ENCODE measurements around the gene NOP56.

NOP56 gene

GRCh38 chr20:2637246-2637645 is 15.2 kb upstream of the NOP56 start:
- no peak overlapping the region for H2AFZ ChIP-seq (ENCODE audit: low read depth, low read length)
- no peak overlapping the region for H3K27ac ChIP-seq (ENCODE audit: low read length)
- H3K4me2 ChIP-seq (ENCODE audit: insufficient read depth, low read length): no peak overlapping the region
- no peaks in the 10 kb centered on the region for H3K4me1 ChIP-seq (ENCODE audit: insufficient read depth, low read length)
- no peaks in the 10 kb centered on the region for H3K9me3 ChIP-seq (ENCODE audit: insufficient read depth, low read length, severe bottlenecking)
- H4K20me1 ChIP-seq (ENCODE audit: insufficient read depth, low read length): no peaks in the 10 kb centered on the region
- no peak for DNase-seq
- TF ChIP-seq CTCF (IDR thresholded peaks at IDR 0.05; ENCODE audit: borderline replicate concordance, extremely low read depth, low read length, poor library complexity, severe bottlenecking): no peak
- TF ChIP-seq EZH2 (IDR thresholded peaks at IDR 0.05; ENCODE audit: borderline replicate concordance, low read depth, low read length, severe bottlenecking): no peak
- ATAC-seq (ENCODE audit: insufficient read depth, low read depth): no peak
- H3K4me3 ChIP-seq (ENCODE audit: low read depth in 1 of 2, low read length in 2 of 2): no peak overlapping the region
- H3K79me2 ChIP-seq (ENCODE audit: insufficient read depth, low read length): no peaks in the 10 kb centered on the region
- H3K27me3 ChIP-seq (ENCODE audit: insufficient read depth, low read length, poor library complexity): peaks cover 21% of the 10 kb centered on the region
- H3K36me3 ChIP-seq (ENCODE audit: insufficient read depth, low read length): no peaks in the 10 kb centered on the region
- H3K9ac ChIP-seq (ENCODE audit: low read depth, low read length): no peak overlapping the region

GRCh38 chr20:2640260-2640659 is 12.2 kb upstream of the NOP56 start:
- H3K27ac ChIP-seq (ENCODE audit: low read length): no peak overlapping the region
- no peak overlapping the region for H3K4me3 ChIP-seq (ENCODE audit: low read depth in 1 of 2, low read length in 2 of 2)
- TF ChIP-seq EZH2 (IDR thresholded peaks at IDR 0.05; ENCODE audit: borderline replicate concordance, low read depth, low read length, severe bottlenecking) (no peak), CTCF (IDR thresholded peaks at IDR 0.05; ENCODE audit: borderline replicate concordance, extremely low read depth, low read length, poor library complexity, severe bottlenecking) (no peak)
- no peaks in the 10 kb centered on the region for H3K79me2 ChIP-seq (ENCODE audit: insufficient read depth, low read length)
- no peak overlapping the region for H3K4me2 ChIP-seq (ENCODE audit: insufficient read depth, low read length)
- H3K27me3 ChIP-seq (ENCODE audit: insufficient read depth, low read length, poor library complexity): peaks cover 4% of the 10 kb centered on the region
- H3K36me3 ChIP-seq (ENCODE audit: insufficient read depth, low read length): no peaks in the 10 kb centered on the region
- DNase-seq (no peak), ATAC-seq (ENCODE audit: insufficient read depth, low read depth) (no peak)
- H3K4me1 ChIP-seq (ENCODE audit: insufficient read depth, low read length): no peaks in the 10 kb centered on the region
- H4K20me1 ChIP-seq (ENCODE audit: insufficient read depth, low read length): no peaks in the 10 kb centered on the region
- H3K9me3 ChIP-seq (ENCODE audit: insufficient read depth, low read length, severe bottlenecking): no peaks in the 10 kb centered on the region
- H2AFZ ChIP-seq (ENCODE audit: low read depth, low read length): no peak overlapping the region
- no peak overlapping the region for H3K9ac ChIP-seq (ENCODE audit: low read depth, low read length)

GRCh38 chr20:2640899-2641298 is 11.5 kb upstream of the NOP56 start:
- Histone ChIP-seq H2AFZ (ENCODE audit: low read depth, low read length) (no peak overlapping the region), H3K4me3 (ENCODE audit: low read depth in 1 of 2, low read length in 2 of 2) (no peak overlapping the region), H3K9ac (ENCODE audit: low read depth, low read length) (no peak overlapping the region), H3K79me2 (ENCODE audit: insufficient read depth, low read length) (no peaks in the 10 kb centered on the region), H3K27me3 (ENCODE audit: insufficient read depth, low read length, poor library complexity) (no peaks in the 10 kb centered on the region), H3K36me3 (ENCODE audit: insufficient read depth, low read length) (no peaks in the 10 kb centered on the region), H3K4me2 (ENCODE audit: insufficient read depth, low read length) (no peak overlapping the region), H3K4me1 (ENCODE audit: insufficient read depth, low read length) (no peaks in the 10 kb centered on the region), H3K27ac (ENCODE audit: low read length) (no peak overlapping the region), H4K20me1 (ENCODE audit: insufficient read depth, low read length) (no peaks in the 10 kb centered on the region), H3K9me3 (ENCODE audit: insufficient read depth, low read length, severe bottlenecking) (no peaks in the 10 kb centered on the region)
- DNase-seq: no peak
- ATAC-seq (ENCODE audit: insufficient read depth, low read depth): no peak
- TF ChIP-seq EZH2 (IDR thresholded peaks at IDR 0.05; ENCODE audit: borderline replicate concordance, low read depth, low read length, severe bottlenecking) (no peak), CTCF (IDR thresholded peaks at IDR 0.05; ENCODE audit: borderline replicate concordance, extremely low read depth, low read length, poor library complexity, severe bottlenecking) (no peak)

GRCh38 chr20:2643708-2644107 is 8.7 kb upstream of the NOP56 start:
- Histone ChIP-seq H3K27ac (ENCODE audit: low read length) (no peak overlapping the region), H3K4me2 (ENCODE audit: insufficient read depth, low read length) (no peak overlapping the region), H3K4me1 (ENCODE audit: insufficient read depth, low read length) (no peaks in the 10 kb centered on the region), H3K27me3 (ENCODE audit: insufficient read depth, low read length, poor library complexity) (no peaks in the 10 kb centered on the region), H2AFZ (ENCODE audit: low read depth, low read length) (no peak overlapping the region), H3K79me2 (ENCODE audit: insufficient read depth, low read length) (no peaks in the 10 kb centered on the region), H4K20me1 (ENCODE audit: insufficient read depth, low read length) (no peaks in the 10 kb centered on the region), H3K4me3 (ENCODE audit: low read depth in 1 of 2, low read length in 2 of 2) (no peak overlapping the region), H3K9me3 (ENCODE audit: insufficient read depth, low read length, severe bottlenecking) (no peaks in the 10 kb centered on the region), H3K9ac (ENCODE audit: low read depth, low read length) (no peak overlapping the region), H3K36me3 (ENCODE audit: insufficient read depth, low read length) (no peaks in the 10 kb centered on the region)
- DNase-seq: no peak
- TF ChIP-seq EZH2 (IDR thresholded peaks at IDR 0.05; ENCODE audit: borderline replicate concordance, low read depth, low read length, severe bottlenecking) (no peak), CTCF (IDR thresholded peaks at IDR 0.05; ENCODE audit: borderline replicate concordance, extremely low read depth, low read length, poor library complexity, severe bottlenecking) (no peak)
- no peak for ATAC-seq (ENCODE audit: insufficient read depth, low read depth)
